ENCODE measurements around the gene EFCC1. TPM values are rescaled to one million over a fixed set of nuclear protein-coding genes. Genes with fewer than 3 reads are reported as not detected.

The EFCC1 gene
- total RNA-seq, 1 donor from 2014 or later = 17.2 TPM

- Histone ChIP-seq H3K9me3 (no peaks in the 10 kb centered on the region), H3K4me3 (no peak overlapping the region), H3K27ac (no peak overlapping the region), H3K27me3 (no peaks in the 10 kb centered on the region), H3K36me3 (no peaks in the 10 kb centered on the region), H3K4me1 (peaks cover 13% of the 10 kb centered on the region)
- TF ChIP-seq CTCF (IDR thresholded peaks at IDR 0.05) = no peak
- DNase-seq = no peak
- intact Hi-C loops (cut with DNase I) = no loop called here
- ATAC-seq = no peak
Measured at GRCh38 chr3:129046732-129047552, 45.8 kb downstream of the EFCC1 start.

GRCh38 chr3:129047553-129047839 is 46.4 kb downstream of the EFCC1 start:
- Histone ChIP-seq H3K27me3 (no peaks in the 10 kb centered on the region), H3K36me3 (no peaks in the 10 kb centered on the region), H3K4me3 (no peak overlapping the region), H3K9me3 (no peaks in the 10 kb centered on the region), H3K27ac (no peak overlapping the region), H3K4me1 (peaks cover 17% of the 10 kb centered on the region)
- TF ChIP-seq CTCF (IDR thresholded peaks at IDR 0.05) = no peak
- intact Hi-C loops (cut with DNase I) = no loop called here
- DNase-seq = no peak
- no peak for ATAC-seq

GRCh38 chr3:129050556-129051295 is 49.6 kb downstream of the EFCC1 start:
- Histone ChIP-seq H3K9me3 (no peaks in the 10 kb centered on the region), H3K4me1 (peaks cover 30% of the 10 kb centered on the region), H3K27ac (no peak overlapping the region), H3K27me3 (no peaks in the 10 kb centered on the region), H3K4me3 (no peak overlapping the region), H3K36me3 (no peaks in the 10 kb centered on the region)
- intact Hi-C loops (cut with DNase I) = no loop called here
- ATAC-seq = no peak
- no peak for TF ChIP-seq CTCF (IDR thresholded peaks at IDR 0.05)
- DNase-seq = peak; percentile 58

GRCh38 chr3:129051871-129052340 is 50.8 kb downstream of the EFCC1 start:
- intact Hi-C loops (cut with DNase I) = no loop called here

GRCh38 chr3:129052675-129053074 is 51.6 kb downstream of the EFCC1 start:
- H3K27ac ChIP-seq = peak overlapping the region; percentile 44
- ATAC-seq = peak; percentile 14
- no peaks in the 10 kb centered on the region for H3K27me3 ChIP-seq
- peaks cover 27% of the 10 kb centered on the region for H3K4me1 ChIP-seq
- peak; percentile 61 for DNase-seq
- TF ChIP-seq CTCF (IDR thresholded peaks at IDR 0.05) = no peak
- H3K36me3 ChIP-seq = no peaks in the 10 kb centered on the region
- intact Hi-C loops (cut with DNase I) = no loop called here
- H3K9me3 ChIP-seq = no peaks in the 10 kb centered on the region
- no peak overlapping the region for H3K4me3 ChIP-seq

More at GRCh38 chr3:129051871-129052340, 50.8 kb downstream of the EFCC1 start:
- H3K36me3 ChIP-seq = no peaks in the 10 kb centered on the region
- H3K4me3 ChIP-seq = no peak overlapping the region
- H3K27me3 ChIP-seq = no peaks in the 10 kb centered on the region
- H3K9me3 ChIP-seq = no peaks in the 10 kb centered on the region
- DNase-seq (peak; percentile 62), ATAC-seq (peak; percentile 71)
- H3K4me1 ChIP-seq = peaks cover 27% of the 10 kb centered on the region
- no peak for TF ChIP-seq CTCF (IDR thresholded peaks at IDR 0.05)
- H3K27ac ChIP-seq = peak overlapping the region; percentile 44
